Measurements from ENCODE around the gene PSMD1.
A peak's percentile ranks its signal among the peaks of the same experiment; 100 is the strongest.

PSMD1 gene

GRCh38 chr2:231038483-231039293, 18.0 kb upstream of the PSMD1 start:
- no peaks in the 10 kb centered on the region for H3K4me1 ChIP-seq (ENCODE audit: control insufficient read depth, insufficient read depth, low read length)
- H3K27me3 ChIP-seq (ENCODE audit: control insufficient read depth, insufficient read depth, low read length): peaks cover 10% of the 10 kb centered on the region
- H3K36me3 ChIP-seq (ENCODE audit: control insufficient read depth, insufficient read depth, low read length): no peaks in the 10 kb centered on the region
- peak overlapping the region; percentile 61 for H3K4me3 ChIP-seq (ENCODE audit: low read length)
- H3K27ac ChIP-seq (ENCODE audit: low read depth, low read length): no peak overlapping the region
- no peak overlapping the region for H3K9ac ChIP-seq (ENCODE audit: low read length)

DNA sequence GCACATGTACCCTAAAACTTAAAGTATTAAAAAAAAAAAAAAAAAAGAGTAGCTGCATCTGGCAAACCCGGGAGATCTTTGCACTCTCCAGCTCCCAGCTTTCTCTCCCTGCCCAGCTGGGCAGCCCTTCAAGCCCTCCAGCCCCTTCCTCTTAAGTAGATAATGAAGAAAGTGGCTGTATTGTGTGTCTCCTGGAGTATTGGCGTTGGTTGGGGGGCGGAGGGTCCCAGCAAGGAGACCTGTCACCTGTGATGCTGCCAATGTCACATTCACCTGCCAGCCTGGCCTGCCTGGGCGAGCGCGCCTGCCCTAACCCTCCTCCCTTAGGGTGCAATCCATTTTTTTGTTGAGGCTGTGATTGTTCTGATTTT, 17.4 kb upstream of the PSMD1 start:
- H3K4me1 ChIP-seq (ENCODE audit: control insufficient read depth, insufficient read depth, low read length): no peaks in the 10 kb centered on the region
- H3K27ac ChIP-seq (ENCODE audit: low read depth, low read length): no peak overlapping the region
- H3K9ac ChIP-seq (ENCODE audit: low read length): no peak overlapping the region
- H3K36me3 ChIP-seq (ENCODE audit: control insufficient read depth, insufficient read depth, low read length): no peaks in the 10 kb centered on the region
- H3K27me3 ChIP-seq (ENCODE audit: control insufficient read depth, insufficient read depth, low read length): peaks cover 10% of the 10 kb centered on the region
- H3K4me3 ChIP-seq (ENCODE audit: low read length): no peak overlapping the region

GRCh38 chr2:231039821-231040364, 16.8 kb upstream of the PSMD1 start:
- no peak overlapping the region for H3K9ac ChIP-seq (ENCODE audit: low read length)
- no peak overlapping the region for H3K27ac ChIP-seq (ENCODE audit: low read depth, low read length)
- H3K27me3 ChIP-seq (ENCODE audit: control insufficient read depth, insufficient read depth, low read length): peaks cover 10% of the 10 kb centered on the region
- H3K4me3 ChIP-seq (ENCODE audit: low read length): no peak overlapping the region
- no peaks in the 10 kb centered on the region for H3K36me3 ChIP-seq (ENCODE audit: control insufficient read depth, insufficient read depth, low read length)
- no peaks in the 10 kb centered on the region for H3K4me1 ChIP-seq (ENCODE audit: control insufficient read depth, insufficient read depth, low read length)

DNA sequence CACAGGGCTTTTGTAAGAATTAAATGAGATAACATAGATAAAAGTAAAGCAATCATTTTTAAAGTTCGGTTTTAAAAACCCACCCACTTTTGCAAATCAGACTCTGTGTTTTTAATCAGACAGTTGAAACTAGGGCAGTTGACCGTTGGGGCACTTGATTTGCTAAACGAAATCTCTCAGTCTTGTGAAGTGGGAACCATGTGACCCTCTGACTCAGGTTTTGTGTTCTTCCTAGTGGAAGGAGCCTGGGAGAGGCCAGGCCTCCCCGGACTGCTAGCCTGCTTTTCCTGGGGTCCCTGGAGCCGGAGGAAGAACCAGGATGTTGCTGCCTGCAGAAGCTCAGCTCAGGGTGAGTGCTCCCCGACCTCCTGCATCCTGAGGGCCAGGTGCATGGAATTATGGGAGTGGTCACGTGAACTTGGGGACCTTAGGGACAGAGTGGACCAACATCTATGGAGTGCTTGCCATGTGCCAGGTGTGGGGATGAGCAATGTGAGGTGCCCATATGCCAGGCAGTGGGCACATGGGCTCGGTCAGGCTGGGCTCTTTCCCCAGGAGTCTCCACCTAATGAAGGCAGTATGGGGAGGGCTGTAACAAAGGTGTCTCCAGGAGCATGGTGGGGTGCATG, 15.5 kb upstream of the PSMD1 start:
- Histone ChIP-seq H3K36me3 (ENCODE audit: control insufficient read depth, insufficient read depth, low read length) (no peaks in the 10 kb centered on the region), H3K27me3 (ENCODE audit: control insufficient read depth, insufficient read depth, low read length) (peaks cover 8% of the 10 kb centered on the region), H3K27ac (ENCODE audit: low read depth, low read length) (no peak overlapping the region), H3K9ac (ENCODE audit: low read length) (no peak overlapping the region), H3K4me1 (ENCODE audit: control insufficient read depth, insufficient read depth, low read length) (no peaks in the 10 kb centered on the region), H3K4me3 (ENCODE audit: low read length) (no peak overlapping the region)

- peaks cover 2% of the 10 kb centered on the region for H3K27me3 ChIP-seq (ENCODE audit: control insufficient read depth, insufficient read depth, low read length)
- H3K4me3 ChIP-seq (ENCODE audit: low read length): no peak overlapping the region
- H3K9ac ChIP-seq (ENCODE audit: low read length): no peak overlapping the region
- no peaks in the 10 kb centered on the region for H3K36me3 ChIP-seq (ENCODE audit: control insufficient read depth, insufficient read depth, low read length)
- H3K27ac ChIP-seq (ENCODE audit: low read depth, low read length): no peak overlapping the region
- H3K4me1 ChIP-seq (ENCODE audit: control insufficient read depth, insufficient read depth, low read length): no peaks in the 10 kb centered on the region
These were observed 12.9 kb upstream of the PSMD1 start for GRCh38 chr2:231043796-231044195.

- Histone ChIP-seq H3K9ac (ENCODE audit: low read length) (no peak overlapping the region), H3K4me1 (ENCODE audit: control insufficient read depth, insufficient read depth, low read length) (no peaks in the 10 kb centered on the region), H3K36me3 (ENCODE audit: control insufficient read depth, insufficient read depth, low read length) (no peaks in the 10 kb centered on the region), H3K27ac (ENCODE audit: low read depth, low read length) (no peak overlapping the region), H3K27me3 (ENCODE audit: control insufficient read depth, insufficient read depth, low read length) (no peaks in the 10 kb centered on the region), H3K4me3 (ENCODE audit: low read length) (no peak overlapping the region)
These were observed 9.8 kb upstream of the PSMD1 start for GRCh38 chr2:231046916-231047273.

- H3K4me3 ChIP-seq (ENCODE audit: low read length): no peak overlapping the region
- no peak overlapping the region for H3K9ac ChIP-seq (ENCODE audit: low read length)
- H3K27ac ChIP-seq (ENCODE audit: low read depth, low read length): no peak overlapping the region
- H3K4me1 ChIP-seq (ENCODE audit: control insufficient read depth, insufficient read depth, low read length): peaks cover 2% of the 10 kb centered on the region
- H3K36me3 ChIP-seq (ENCODE audit: control insufficient read depth, insufficient read depth, low read length): no peaks in the 10 kb centered on the region
- H3K27me3 ChIP-seq (ENCODE audit: control insufficient read depth, insufficient read depth, low read length): no peaks in the 10 kb centered on the region
These were observed 9.3 kb upstream of the PSMD1 start for GRCh38 chr2:231047274-231047922.

DNA sequence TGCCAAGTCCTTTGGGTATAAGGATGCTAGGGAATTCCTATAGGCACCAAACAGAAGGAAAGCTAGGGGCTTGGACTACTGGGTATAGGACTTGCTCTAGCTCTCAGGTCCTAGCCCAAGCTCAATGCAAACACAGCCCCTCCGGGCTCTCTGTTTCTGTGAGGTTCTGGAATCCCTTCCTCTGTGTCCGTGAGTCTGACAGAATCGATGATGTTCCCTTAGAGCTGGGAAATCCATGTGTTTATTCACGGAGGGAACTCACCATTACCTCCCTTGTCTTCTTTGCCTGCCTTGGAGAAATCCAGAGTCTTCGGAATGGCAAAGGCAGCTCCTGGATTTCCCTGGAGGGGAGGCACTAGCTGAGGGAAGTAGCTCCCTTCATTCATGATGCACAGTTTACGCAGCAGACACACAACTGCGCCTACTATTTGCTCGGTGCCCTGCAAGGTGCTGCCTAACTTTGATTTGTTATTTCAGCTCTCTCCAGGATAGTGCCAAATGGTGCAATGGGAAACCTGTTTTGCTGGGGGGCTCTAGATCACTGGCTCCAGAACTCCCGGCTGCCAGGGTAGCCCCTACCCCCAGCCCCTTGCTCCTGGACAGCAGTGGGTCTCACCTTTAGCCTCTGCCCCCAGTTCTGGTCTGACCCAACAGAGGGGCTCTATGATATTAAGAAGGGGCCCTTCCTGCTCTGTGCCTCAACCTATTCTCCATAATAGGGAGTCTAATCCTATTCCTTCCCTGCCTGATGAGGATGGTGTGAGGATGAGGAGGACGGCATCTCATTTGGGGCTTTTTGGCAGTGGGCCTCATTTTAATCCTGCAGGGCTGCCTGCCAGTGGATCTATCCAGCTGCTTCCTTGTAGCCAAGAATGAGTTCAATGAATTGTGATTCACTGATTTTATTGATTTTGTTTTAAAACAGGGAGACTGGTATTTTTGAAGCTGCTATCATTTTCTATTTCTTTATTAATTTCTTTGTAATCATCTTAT, 8.4 kb upstream of the PSMD1 start:
- Histone ChIP-seq H3K4me1 (ENCODE audit: control insufficient read depth, insufficient read depth, low read length) (peaks cover 4% of the 10 kb centered on the region), H3K27me3 (ENCODE audit: control insufficient read depth, insufficient read depth, low read length) (no peaks in the 10 kb centered on the region), H3K9ac (ENCODE audit: low read length) (no peak overlapping the region)

DNA sequence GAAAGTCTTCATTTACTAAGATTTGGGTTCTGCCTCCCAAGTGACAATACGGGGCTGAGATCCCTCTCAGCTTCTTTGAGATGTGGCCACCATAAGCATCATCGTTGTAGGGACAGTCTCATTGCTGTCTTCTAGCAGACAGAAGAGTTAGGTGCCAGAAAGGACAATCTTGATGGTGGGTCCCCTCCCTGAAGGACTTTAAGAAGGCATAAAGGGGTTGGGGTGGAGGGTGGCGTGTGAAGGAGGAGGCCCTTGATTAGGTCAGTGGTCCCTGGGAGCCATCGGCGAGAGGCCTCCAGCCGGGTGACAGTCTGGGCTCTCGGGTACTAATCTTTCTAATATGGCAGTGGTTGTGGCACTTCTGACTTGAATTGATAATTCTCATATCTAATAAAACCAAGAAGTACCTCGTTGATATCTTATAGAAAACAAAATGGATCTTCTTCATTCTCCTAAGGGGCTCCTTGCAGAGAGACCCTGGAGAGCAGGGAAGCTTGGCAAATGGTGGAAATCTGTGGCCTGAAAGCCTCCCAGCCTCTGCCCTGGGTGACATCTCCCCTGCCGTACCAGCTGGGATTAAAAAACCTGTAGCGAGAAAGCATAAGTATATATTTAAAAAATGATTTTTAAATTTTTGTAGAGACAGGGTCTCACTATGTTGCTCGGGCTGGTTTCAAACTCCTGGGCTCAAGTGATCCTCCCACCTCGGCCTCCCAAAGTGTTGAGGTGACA, 7.2 kb upstream of the PSMD1 start:
- Histone ChIP-seq H3K27ac (ENCODE audit: low read depth, low read length) (no peak overlapping the region), H3K4me1 (ENCODE audit: control insufficient read depth, insufficient read depth, low read length) (peaks cover 4% of the 10 kb centered on the region), H3K4me3 (ENCODE audit: low read length) (no peak overlapping the region), H3K27me3 (ENCODE audit: control insufficient read depth, insufficient read depth, low read length) (no peaks in the 10 kb centered on the region), H3K9ac (ENCODE audit: low read length) (no peak overlapping the region), H3K36me3 (ENCODE audit: control insufficient read depth, insufficient read depth, low read length) (no peaks in the 10 kb centered on the region)

More for the DNA sequence above, 8.4 kb upstream of the PSMD1 start:
- Histone ChIP-seq H3K36me3 (ENCODE audit: control insufficient read depth, insufficient read depth, low read length) (no peaks in the 10 kb centered on the region), H3K27ac (ENCODE audit: low read depth, low read length) (no peak overlapping the region), H3K4me3 (ENCODE audit: low read length) (no peak overlapping the region)

DNA sequence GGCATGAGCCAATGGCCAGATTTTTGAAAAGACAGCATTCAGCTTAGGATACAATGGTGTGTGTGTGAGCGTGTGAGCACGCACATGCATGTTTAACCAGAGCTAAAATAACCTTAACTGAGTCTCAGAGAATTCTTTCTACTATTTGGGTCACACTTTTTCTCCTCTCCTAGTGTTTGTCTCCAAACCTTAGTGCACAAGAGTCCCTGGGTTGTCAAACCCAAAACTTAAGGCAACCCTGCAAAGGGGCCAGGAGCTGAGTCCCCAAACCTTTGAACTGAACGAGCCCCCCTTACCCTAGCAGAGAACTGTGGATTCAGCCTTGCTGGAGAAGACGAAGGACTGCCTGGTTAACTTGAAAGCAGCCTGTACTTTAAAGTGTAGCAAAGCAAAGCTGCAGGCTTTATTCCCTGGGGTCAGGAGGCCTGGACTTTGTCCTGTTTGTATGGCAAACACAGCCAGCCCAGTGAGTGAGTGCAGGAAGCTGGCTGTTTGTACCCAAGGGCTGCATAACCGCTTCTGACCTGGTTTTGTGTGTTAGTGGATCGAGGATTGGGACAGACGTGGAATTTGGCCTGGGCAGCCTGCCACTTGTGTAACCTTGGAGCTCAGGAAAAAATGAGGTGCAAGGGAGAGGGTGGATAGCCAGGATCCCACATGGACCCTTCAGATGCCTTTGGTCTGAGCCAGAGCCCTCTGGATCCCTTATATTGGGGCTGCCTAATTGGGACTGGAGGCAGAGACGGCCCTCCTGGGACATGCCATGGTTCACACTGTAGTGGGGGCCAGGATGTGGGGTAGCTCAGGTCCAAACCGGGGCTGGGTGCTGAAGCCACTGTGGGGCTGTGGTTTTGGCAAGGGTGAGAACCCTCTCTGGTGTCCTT, 6.4 kb upstream of the PSMD1 start:
- no peak overlapping the region for H3K9ac ChIP-seq (ENCODE audit: low read length)
- H3K4me3 ChIP-seq (ENCODE audit: low read length): peak overlapping the region; percentile 49
- H3K27ac ChIP-seq (ENCODE audit: low read depth, low read length): no peak overlapping the region
- H3K27me3 ChIP-seq (ENCODE audit: control insufficient read depth, insufficient read depth, low read length): no peaks in the 10 kb centered on the region
- H3K4me1 ChIP-seq (ENCODE audit: control insufficient read depth, insufficient read depth, low read length): peaks cover 4% of the 10 kb centered on the region
- no peaks in the 10 kb centered on the region for H3K36me3 ChIP-seq (ENCODE audit: control insufficient read depth, insufficient read depth, low read length)

GRCh38 chr2:231051116-231051515, 5.6 kb upstream of the PSMD1 start:
- Histone ChIP-seq H3K4me3 (ENCODE audit: low read length) (no peak overlapping the region), H3K36me3 (ENCODE audit: control insufficient read depth, insufficient read depth, low read length) (no peaks in the 10 kb centered on the region), H3K4me1 (ENCODE audit: control insufficient read depth, insufficient read depth, low read length) (peaks cover 4% of the 10 kb centered on the region), H3K27me3 (ENCODE audit: control insufficient read depth, insufficient read depth, low read length) (no peaks in the 10 kb centered on the region), H3K9ac (ENCODE audit: low read length) (no peak overlapping the region), H3K27ac (ENCODE audit: low read depth, low read length) (no peak overlapping the region)

All from rectal smooth muscle tissue (tissue), 1 donor.